ENCODE results near the gene HAUS3. TPM values are rescaled to one million over a fixed set of nuclear protein-coding genes. Genes with fewer than 3 reads are reported as not detected.

The HAUS3 gene
- total and polyA plus RNA-seq, 2 donors = 8.1 to 26.6 TPM

- DNase-seq (ENCODE audit: extremely low spot score) = no peak
- H3K27ac ChIP-seq (ENCODE audit: low read depth) = peak overlapping the region; percentile 13
- H3K4me3 ChIP-seq (ENCODE audit: low read depth, low read length) = no peak overlapping the region
- H3K4me1 ChIP-seq (ENCODE audit: insufficient read depth) = no peaks in the 10 kb centered on the region
- no peaks in the 10 kb centered on the region for H3K36me3 ChIP-seq (ENCODE audit: insufficient read depth)
- 38% methylated on average over 18 of the region's 18 CpGs for WGBS
These were observed 13.7 kb upstream of the HAUS3 start for GRCh38 chr4:2255501-2256155.

- DNase-seq (ENCODE audit: extremely low spot score) = no peak
- no peaks in the 10 kb centered on the region for H3K4me1 ChIP-seq (ENCODE audit: insufficient read depth)
- no peak overlapping the region for H3K4me3 ChIP-seq (ENCODE audit: low read depth, low read length)
- WGBS = 84% methylated on average over 32 of the region's 32 CpGs
- H3K27ac ChIP-seq (ENCODE audit: low read depth) = no peak overlapping the region
- peaks cover under 1% of the 10 kb centered on the region for H3K36me3 ChIP-seq (ENCODE audit: insufficient read depth)
These were observed 13.0 kb upstream of the HAUS3 start for GRCh38 chr4:2254665-2255500.

- WGBS = 81% methylated on average over 32 of the region's 32 CpGs
- Histone ChIP-seq H3K4me1 (ENCODE audit: insufficient read depth) (no peaks in the 10 kb centered on the region), H3K27ac (ENCODE audit: low read depth) (no peak overlapping the region), H3K36me3 (ENCODE audit: insufficient read depth) (peaks cover 7% of the 10 kb centered on the region), H3K4me3 (ENCODE audit: low read depth, low read length) (no peak overlapping the region)
- DNase-seq (ENCODE audit: extremely low spot score) = no peak
These were observed 11.5 kb upstream of the HAUS3 start for GRCh38 chr4:2253160-2254084.

- Histone ChIP-seq H3K4me1 (ENCODE audit: insufficient read depth) (no peaks in the 10 kb centered on the region), H3K4me3 (ENCODE audit: low read depth, low read length) (no peak overlapping the region), H3K36me3 (ENCODE audit: insufficient read depth) (peaks cover 7% of the 10 kb centered on the region), H3K27ac (ENCODE audit: low read depth) (no peak overlapping the region)
- WGBS = 81% methylated on average over 12 of the region's 12 CpGs
- no peak for DNase-seq (ENCODE audit: extremely low spot score)
These were observed 10.7 kb upstream of the HAUS3 start for GRCh38 chr4:2252530-2253091.

- no peak overlapping the region for H3K27ac ChIP-seq (ENCODE audit: low read depth)
- 90% methylated on average over 16 of the region's 16 CpGs for WGBS
- no peaks in the 10 kb centered on the region for H3K4me1 ChIP-seq (ENCODE audit: insufficient read depth)
- H3K4me3 ChIP-seq (ENCODE audit: low read depth, low read length) = no peak overlapping the region
- peaks cover 7% of the 10 kb centered on the region for H3K36me3 ChIP-seq (ENCODE audit: insufficient read depth)
- DNase-seq (ENCODE audit: extremely low spot score) = no peak
These were observed 10.0 kb upstream of the HAUS3 start for GRCh38 chr4:2251795-2252529.

GRCh38 chr4:2251073-2251794 is 9.3 kb upstream of the HAUS3 start:
- 92% methylated on average over 25 of the region's 25 CpGs for WGBS
- no peak overlapping the region for H3K4me3 ChIP-seq (ENCODE audit: low read depth, low read length)
- no peaks in the 10 kb centered on the region for H3K4me1 ChIP-seq (ENCODE audit: insufficient read depth)
- peaks cover 7% of the 10 kb centered on the region for H3K36me3 ChIP-seq (ENCODE audit: insufficient read depth)
- H3K27ac ChIP-seq (ENCODE audit: low read depth) = no peak overlapping the region
- DNase-seq (ENCODE audit: extremely low spot score) = no peak

- Histone ChIP-seq H3K27ac (ENCODE audit: low read depth) (no peak overlapping the region), H3K4me3 (ENCODE audit: low read depth, low read length) (no peak overlapping the region), H3K36me3 (ENCODE audit: insufficient read depth) (peaks cover 7% of the 10 kb centered on the region), H3K4me1 (ENCODE audit: insufficient read depth) (no peaks in the 10 kb centered on the region)
- no peak for DNase-seq (ENCODE audit: extremely low spot score)
- 91% methylated on average over 30 of the region's 30 CpGs for WGBS
These were observed 8.6 kb upstream of the HAUS3 start for GRCh38 chr4:2250357-2251072.

GRCh38 chr4:2249526-2250356 is 7.8 kb upstream of the HAUS3 start:
- H3K4me1 ChIP-seq (ENCODE audit: insufficient read depth) = no peaks in the 10 kb centered on the region
- H3K36me3 ChIP-seq (ENCODE audit: insufficient read depth) = peaks cover 7% of the 10 kb centered on the region
- no peak overlapping the region for H3K27ac ChIP-seq (ENCODE audit: low read depth)
- no peak overlapping the region for H3K4me3 ChIP-seq (ENCODE audit: low read depth, low read length)
- no peak for DNase-seq (ENCODE audit: extremely low spot score)
- WGBS = 84% methylated on average over 26 of the region's 26 CpGs

GRCh38 chr4:2248821-2249261 is 6.9 kb upstream of the HAUS3 start:
- Histone ChIP-seq H3K36me3 (ENCODE audit: insufficient read depth) (peaks cover 7% of the 10 kb centered on the region), H3K27ac (ENCODE audit: low read depth) (no peak overlapping the region), H3K4me1 (ENCODE audit: insufficient read depth) (no peaks in the 10 kb centered on the region), H3K4me3 (ENCODE audit: low read depth, low read length) (no peak overlapping the region)
- 73% methylated on average over 10 of the region's 10 CpGs for WGBS
- DNase-seq (ENCODE audit: extremely low spot score) = no peak

GRCh38 chr4:2248044-2248780 is 6.3 kb upstream of the HAUS3 start:
- Histone ChIP-seq H3K4me3 (ENCODE audit: low read depth, low read length) (no peak overlapping the region), H3K36me3 (ENCODE audit: insufficient read depth) (peaks cover 7% of the 10 kb centered on the region), H3K27ac (ENCODE audit: low read depth) (no peak overlapping the region), H3K4me1 (ENCODE audit: insufficient read depth) (no peaks in the 10 kb centered on the region)
- DNase-seq (ENCODE audit: extremely low spot score) = no peak
- WGBS = 80% methylated on average over 21 of the region's 21 CpGs

Data from urinary bladder (tissue), 4 donors.